LoVo (cell line): ENCODE results near the gene SLC22A6.
"Not testable (repeated sequence)": the region's sequence is repeated elsewhere in the genome, so short reads cannot be mapped to it uniquely, and the experiment has no call there.

ENCODE experiments used
- DNase-seq: peaks from one replicate; pipeline ENCODE4 v3.0.0-alpha.2; 2016; ENCODE audit warnings: low spot score

Gene SLC22A6

GRCh38 chr11:62985041-62985750, 429 bp upstream of the SLC22A6 start:
- no peak for DNase-seq

DNA sequence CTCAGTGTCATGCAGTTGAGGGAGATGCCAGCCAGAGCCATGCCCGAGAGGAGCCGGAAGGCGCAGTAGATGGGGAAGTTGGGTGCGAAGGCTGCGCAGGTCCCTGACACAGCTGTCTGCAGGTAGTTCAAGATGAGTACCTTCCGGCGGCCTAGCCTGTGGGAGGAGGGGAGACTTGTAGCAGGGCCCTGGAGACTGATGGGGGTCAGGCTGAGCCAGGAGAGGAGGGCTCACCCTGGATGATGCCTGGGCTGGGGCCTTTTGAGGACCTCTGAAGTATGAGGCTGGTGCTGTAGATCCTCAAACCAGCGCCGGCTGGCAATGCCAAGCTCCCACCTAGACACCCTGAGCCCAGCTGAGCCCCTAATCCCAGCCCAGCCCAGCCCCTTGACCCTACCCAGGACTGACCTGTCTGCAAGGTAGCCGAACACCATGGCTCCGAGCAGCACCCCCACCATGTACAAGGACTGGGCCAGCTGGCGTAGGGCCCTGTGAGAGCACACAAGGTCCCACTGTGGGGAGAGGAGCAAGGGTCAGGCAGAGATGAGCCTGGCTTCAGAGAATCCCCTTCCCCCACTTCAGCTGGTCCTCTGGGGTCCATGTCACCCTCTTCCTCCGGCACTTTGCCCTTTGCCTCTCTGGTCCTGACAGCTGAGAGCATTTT, 1.1 kb downstream of the SLC22A6 start:
- no peak for DNase-seq

DNA sequence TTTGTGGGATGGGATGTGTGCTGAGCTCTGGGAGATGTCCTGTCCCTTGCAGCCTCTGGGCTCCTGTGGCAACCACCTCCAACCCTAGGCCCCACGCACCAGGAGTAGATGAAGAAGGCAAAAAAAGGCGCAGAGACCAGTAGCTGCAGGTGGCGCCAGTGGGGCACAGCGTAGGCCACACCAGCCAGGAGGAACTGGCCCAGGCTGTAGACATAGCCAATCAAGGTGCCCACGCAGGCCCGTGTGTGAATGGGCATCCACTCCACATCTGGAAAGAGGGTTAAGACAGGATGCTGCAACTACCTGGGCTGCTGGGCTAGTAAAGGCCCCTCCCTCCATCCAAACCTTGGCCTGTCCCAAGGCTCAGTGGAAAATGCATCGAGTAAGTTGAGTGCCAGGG, 3.0 kb downstream of the SLC22A6 start:
- DNase-seq, result no peak

- DNase-seq, result no peak
Measured at GRCh38 chr11:62980133-62980760, 4.5 kb downstream of the SLC22A6 start.

GRCh38 chr11:62976109-62976508, 8.7 kb downstream of the SLC22A6 start:
- no peak for DNase-seq

DNA sequence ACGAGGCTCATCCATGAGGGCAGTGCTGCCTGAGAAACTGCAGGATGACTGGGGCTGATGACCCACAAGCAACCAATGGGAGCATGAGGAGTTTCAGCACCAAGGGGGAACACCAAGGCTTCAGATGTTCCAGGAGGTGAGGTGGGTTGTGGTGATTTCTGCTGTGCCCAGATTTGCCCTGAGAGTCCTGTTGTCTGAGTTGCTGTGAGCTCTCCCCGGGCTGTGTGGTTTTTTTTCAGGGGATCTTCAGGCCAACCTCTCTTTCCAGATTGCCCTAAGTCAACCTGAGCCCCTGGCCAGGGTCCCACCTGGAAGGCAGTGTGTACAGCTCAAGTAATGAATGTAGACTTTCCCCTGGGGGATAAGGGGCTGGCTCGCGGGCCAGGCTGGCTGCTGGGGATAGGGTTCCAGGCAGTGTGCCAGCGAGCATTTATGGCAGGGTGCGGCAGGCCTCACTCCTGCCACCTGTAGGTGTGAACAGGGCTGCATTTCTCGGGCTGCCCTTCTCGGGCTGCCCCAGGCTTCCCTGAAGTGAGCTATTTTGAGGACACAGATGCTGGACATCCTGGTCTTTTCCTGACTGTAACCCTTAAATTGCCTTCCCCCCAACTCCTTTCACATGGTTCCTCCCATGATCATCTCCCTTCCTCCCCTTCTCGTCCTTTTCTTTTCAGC, 9.8 kb downstream of the SLC22A6 start:
- peak; percentile 78 for DNase-seq

DNA sequence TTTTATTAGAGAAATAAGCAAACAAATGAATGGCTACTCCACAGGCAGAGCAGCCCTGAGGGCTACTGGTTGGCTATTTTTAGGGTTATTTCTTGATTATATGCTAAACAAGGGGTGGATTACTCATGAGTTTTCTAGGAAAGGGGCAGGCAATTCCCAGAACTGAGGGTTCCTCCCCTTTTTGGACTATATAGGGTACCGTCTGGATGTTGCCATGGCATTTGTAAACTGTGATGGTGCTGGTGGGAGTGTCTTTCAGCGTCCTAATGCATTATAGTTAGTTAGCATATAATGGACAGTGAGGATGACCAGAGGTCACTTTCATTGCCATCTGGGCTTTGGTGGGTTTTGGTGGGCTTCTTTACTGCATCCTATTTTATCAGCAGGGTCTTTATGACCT, 19.2 kb downstream of the SLC22A6 start:
- no peak for DNase-seq

DNA sequence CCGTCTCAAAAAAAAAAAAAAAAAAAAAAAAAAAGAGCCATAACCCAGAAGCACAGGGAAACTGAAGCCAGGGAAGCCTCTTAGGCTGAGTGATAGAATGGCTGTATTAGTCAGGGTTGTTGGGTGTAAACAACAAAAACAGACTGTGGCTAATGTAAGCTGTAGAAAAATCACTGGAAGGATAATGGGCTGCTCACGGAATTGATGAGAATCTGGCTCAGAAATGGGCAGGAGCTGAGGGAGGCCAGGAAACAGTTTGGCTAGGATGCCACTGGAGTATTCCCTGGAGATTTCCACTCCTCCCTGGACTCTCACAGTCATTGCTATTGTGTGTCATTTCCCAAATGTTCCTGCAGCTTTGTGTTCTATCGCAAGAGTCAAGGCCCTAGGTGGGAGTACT, 22.4 kb downstream of the SLC22A6 start:
- no peak for DNase-seq

- no peak for DNase-seq
Measured at GRCh38 chr11:62961017-62961570, 23.7 kb downstream of the SLC22A6 start.

GRCh38 chr11:62959422-62959980, 25.3 kb downstream of the SLC22A6 start:
- no peak for DNase-seq

- DNase-seq, result no peak
Measured at GRCh38 chr11:62958547-62959421, 26.0 kb downstream of the SLC22A6 start.

GRCh38 chr11:62957147-62957546, 27.6 kb downstream of the SLC22A6 start:
- no peak for DNase-seq

GRCh38 chr11:62954478-62954877, 30.3 kb downstream of the SLC22A6 start:
- no peak for DNase-seq

DNA sequence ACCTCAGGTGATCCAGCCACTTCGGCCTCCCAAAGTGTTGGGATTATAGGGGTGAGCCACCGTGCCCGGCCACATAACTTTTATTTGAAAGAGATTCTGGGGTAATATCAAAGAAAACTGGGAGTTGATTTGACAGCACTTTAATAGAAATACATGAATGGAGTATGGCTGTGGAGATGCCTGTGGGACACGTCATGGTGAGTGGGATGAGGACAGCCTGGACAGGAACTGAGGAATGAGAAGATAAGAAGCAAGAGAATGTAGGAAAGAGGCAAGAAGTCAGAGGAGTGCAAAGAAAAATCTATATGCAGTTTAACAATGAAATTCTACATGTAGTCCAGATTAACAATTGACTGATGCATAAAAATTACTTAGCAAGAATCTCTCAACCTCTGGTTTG, 31.0 kb downstream of the SLC22A6 start:
- DNase-seq, result no peak

- DNase-seq, result no peak
Measured at GRCh38 chr11:62948765-62949320, 35.9 kb downstream of the SLC22A6 start.

- DNase-seq, result not testable (repeated sequence)
Measured at GRCh38 chr11:62945538-62945937, 39.2 kb downstream of the SLC22A6 start.

GRCh38 chr11:62937528-62937927, 47.2 kb downstream of the SLC22A6 start:
- DNase-seq, result not testable (repeated sequence)

GRCh38 chr11:62934496-62934785, 50.3 kb downstream of the SLC22A6 start:
- DNase-seq, result no peak

- no peak for DNase-seq
Measured at GRCh38 chr11:62933750-62934495, 50.8 kb downstream of the SLC22A6 start.

DNA sequence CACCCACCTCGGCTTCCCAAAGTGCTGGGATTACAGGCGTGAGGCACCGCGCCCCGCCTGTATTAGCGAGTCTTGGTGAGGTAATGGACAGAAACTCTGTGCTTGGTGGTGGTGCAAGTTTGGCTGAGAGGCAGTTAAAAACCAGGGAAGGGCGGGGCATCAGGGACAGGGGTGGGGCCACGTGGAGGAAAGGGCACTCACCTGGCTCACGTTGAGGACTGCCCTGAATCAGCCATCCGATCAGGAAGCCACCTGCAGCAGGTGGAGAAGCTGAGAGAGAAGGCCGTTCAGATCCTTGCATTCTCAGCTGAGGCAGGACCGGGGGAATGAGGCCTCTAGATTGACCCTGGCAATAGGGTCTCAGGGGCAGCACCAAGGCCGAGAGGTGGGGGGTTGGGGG, 51.5 kb downstream of the SLC22A6 start:
- no peak for DNase-seq
